HG03378 (cell line): ENCODE data around the gene DHRS3.

Source experiments
- ATAC-seq: cut with Tn5 transposase; IDR thresholded peaks from one replicate; pipeline ENCODE4 v1.9.1; 2021; ENCODE audit warnings: mild to moderate bottlenecking, moderate library complexity; ENCODE audit not compliant: unreplicated experiment

DHRS3 gene

DNA sequence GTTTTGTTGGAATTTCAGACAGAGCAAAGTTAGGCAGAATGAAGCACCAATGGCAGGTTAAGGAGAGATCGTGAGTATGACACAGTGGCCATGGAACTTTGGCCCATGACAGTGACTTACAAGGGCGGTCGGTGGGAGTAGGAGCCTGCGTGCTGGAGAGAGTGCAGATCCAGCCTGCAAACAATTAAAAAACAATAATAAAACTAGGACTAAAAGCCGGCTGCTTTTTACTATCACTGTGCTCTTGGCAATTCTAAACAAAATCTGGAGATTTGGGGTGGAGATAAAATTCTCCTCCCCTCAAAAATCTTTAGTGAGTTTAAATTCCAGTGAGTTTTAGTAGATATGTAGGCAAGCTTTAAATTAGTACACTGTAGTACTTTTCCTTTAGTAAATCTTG is 96.9 kb downstream of the DHRS3 start:
- ATAC-seq, result no peak

DNA sequence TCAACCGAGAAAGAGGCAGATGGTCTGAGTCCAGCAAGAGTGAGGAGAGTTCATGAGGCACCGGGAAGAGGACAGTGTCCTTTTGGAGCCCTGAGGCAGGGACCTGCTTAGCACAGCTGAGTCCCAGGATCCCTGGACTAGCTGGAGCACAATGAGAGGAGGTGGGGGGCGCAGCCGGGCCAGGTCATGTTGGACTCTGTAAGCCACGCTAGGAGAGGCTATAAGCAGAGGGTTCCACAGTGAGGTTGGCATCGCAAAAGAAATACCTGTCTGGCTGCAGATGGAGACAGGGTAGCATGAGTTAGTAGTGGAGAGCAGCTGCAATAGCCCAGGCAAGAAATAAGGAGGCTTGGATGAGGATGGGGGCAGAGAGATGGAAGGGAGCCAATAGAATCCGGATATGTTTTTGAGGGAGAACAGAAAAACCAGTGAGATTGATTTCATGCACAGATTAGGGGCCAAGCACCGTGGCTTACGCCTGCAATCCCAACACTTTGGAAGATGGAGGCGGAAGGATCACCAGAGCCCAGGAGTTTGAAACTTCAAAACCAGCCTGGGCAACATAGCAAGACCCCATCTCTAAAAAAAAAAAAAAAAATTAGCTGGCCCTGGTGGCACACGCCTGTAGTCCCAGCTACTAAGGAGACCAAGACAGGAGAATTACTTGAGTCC is 98.2 kb downstream of the DHRS3 start:
- ATAC-seq, result no peak

DNA sequence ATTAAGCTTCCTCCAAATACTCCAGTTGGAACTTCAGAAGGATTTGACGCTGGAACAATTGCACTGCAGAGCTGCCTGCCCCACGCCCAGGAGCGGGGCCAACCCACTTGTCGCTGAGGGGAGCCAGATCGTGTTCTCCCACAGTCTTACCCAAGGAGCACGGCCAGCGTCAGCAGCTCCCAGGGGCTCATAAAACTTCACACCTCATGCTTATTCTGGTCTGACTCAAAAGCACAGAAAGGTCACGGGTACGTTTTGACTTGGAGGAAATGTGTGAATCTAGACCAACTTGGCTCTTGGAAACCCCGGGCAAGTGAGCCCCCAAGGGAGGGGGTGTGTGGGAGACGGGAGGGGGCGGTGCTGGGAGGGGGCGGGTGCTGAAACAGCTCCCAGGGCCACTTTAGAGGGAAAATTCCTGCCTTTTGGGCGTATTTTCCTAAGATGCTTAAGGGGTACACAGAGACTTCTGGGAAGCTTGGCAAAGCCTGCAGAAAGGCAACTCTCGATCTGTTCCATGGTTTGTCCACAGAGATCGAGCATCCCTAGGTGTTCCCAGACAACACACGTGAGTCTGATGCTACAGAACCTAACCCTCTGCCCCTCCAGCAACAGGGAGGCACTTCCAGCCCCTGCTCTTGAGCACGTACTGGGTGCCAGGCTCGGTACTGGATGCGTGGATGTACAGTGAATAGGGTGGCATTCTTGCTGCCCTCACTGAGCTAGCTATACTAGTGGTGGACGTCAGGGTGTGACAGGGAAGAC is 98.9 kb downstream of the DHRS3 start:
- ATAC-seq, result no peak
